GM19463 (cell line): ENCODE data around the gene IL12RB2.
A peak's percentile ranks its signal among the peaks of the same experiment; 100 is the strongest.

Experiments used
- ATAC-seq: cut with Tn5 transposase; IDR thresholded peaks from one replicate; pipeline ENCODE4 v1.9.1; 2021; ENCODE audit warnings: mild to moderate bottlenecking, moderate library complexity; ENCODE audit not compliant: unreplicated experiment

Gene IL12RB2, protein sequence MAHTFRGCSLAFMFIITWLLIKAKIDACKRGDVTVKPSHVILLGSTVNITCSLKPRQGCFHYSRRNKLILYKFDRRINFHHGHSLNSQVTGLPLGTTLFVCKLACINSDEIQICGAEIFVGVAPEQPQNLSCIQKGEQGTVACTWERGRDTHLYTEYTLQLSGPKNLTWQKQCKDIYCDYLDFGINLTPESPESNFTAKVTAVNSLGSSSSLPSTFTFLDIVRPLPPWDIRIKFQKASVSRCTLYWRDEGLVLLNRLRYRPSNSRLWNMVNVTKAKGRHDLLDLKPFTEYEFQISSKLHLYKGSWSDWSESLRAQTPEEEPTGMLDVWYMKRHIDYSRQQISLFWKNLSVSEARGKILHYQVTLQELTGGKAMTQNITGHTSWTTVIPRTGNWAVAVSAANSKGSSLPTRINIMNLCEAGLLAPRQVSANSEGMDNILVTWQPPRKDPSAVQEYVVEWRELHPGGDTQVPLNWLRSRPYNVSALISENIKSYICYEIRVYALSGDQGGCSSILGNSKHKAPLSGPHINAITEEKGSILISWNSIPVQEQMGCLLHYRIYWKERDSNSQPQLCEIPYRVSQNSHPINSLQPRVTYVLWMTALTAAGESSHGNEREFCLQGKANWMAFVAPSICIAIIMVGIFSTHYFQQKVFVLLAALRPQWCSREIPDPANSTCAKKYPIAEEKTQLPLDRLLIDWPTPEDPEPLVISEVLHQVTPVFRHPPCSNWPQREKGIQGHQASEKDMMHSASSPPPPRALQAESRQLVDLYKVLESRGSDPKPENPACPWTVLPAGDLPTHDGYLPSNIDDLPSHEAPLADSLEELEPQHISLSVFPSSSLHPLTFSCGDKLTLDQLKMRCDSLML

DNA sequence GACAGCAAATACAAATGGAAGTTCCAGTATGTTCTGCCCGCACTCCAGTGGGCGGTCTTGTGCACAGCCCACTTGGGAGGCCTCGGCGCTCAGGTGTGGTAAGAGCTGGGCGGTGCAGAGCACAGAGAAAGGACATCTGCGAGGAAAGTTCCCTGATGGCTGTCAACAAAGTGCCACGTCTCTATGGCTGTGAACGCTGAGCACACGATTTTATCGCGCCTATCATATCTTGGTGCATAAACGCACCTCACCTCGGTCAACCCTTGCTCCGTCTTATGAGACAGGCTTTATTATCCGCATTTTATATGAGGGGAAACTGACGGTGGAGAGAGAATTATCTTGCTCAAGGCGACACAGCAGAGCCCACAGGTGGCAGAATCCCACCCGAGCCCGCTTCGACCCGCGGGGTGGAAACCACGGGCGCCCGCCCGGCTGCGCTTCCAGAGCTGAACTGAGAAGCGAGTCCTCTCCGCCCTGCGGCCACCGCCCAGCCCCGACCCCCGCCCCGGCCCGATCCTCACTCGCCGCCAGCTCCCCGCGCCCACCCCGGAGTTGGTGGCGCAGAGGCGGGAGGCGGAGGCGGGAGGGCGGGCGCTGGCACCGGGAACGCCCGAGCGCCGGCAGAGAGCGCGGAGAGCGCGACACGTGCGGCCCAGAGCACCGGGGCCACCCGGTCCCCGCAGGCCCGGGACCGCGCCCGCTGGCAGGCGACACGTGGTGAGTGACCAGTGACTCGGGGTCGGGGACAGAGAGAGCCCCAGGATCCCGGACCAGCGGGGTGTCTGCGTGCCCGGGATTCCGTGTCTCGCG, at the start of gene IL12RB2:
TSS of gene IL12RB2 (plus strand) at position 623 of the 810 bp plus-strand sequence. CDS start 12,496 bp downstream, outside the sequence.
- ATAC-seq, result no peak

DNA sequence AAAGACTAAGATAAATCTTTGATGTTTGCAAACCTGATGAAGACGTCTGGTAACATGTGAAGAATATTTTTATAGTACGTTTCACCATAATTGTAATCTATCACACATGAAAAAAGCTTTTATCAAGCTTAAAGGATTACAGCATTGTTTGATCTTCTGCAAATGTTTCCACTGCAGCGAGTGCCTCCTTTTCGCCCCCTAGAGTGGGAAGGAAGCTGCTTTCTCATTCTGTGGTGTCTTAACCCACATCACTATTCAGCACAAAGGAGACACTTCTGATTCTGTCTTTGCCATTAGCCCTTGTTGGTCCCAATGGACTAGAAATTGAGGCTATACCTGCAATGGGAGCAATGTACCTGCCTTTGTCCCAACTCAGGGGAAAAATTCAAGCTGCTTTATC, 46.0 kb upstream of the IL12RB2 start:
- ATAC-seq, result no peak

DNA sequence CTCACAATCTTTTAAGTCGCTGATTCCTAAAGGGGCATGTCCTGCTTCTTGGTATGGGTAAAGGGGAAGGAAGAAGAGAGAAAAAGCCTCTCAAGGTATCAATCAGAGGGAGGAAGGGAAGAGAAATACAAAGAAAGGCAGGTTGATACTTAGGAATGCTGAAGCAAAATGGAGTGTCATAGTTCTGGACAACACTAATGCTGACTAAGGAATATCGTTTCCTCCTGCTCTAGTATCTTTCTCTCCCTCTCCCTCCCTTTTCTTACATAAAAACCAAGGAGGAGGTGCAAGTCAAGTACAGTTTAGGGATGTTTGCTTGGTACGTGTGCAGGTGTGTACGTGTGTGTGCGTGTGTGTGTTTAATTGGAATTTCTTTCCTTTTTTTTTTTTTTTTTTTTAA, 44.9 kb upstream of the IL12RB2 start:
- no peak for ATAC-seq

DNA sequence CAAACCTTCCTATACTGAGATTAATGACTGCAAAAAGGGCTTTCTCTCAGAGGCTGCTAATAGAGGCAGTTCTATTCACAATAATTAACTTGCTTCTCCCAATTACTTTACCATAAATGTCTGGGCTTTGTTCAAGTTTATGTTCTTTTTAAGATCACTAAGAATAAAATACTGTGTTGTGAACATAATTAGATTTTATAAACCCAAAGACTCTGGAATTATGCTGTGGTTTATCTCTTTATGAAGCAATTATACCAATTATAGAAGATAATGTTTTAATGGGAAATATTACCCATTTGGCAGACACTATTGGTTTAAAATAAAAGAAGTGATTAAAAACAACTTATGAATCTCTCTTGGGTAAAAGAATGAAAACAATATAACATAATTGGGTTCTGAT, 43.5 kb upstream of the IL12RB2 start:
- ATAC-seq, result no peak

DNA sequence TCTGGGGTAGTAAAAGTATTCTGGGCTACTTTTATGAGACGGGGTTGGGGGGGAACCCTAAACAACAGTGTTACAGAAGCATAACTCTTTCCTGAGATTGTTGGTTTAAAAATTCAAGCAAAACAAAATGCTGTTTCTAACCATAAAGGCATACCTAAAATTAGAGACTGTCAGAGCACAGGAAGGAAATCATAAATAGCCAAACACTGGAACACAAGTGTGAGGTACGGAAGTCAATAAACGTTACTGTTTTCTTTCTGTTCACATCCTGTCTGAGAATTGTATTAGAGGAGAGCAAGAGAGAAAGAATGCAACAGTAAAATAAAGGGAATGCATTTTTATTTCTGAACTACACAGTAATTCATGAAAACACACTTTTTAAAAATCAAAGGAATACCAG, 42.8 kb upstream of the IL12RB2 start:
- ATAC-seq, result no peak

DNA sequence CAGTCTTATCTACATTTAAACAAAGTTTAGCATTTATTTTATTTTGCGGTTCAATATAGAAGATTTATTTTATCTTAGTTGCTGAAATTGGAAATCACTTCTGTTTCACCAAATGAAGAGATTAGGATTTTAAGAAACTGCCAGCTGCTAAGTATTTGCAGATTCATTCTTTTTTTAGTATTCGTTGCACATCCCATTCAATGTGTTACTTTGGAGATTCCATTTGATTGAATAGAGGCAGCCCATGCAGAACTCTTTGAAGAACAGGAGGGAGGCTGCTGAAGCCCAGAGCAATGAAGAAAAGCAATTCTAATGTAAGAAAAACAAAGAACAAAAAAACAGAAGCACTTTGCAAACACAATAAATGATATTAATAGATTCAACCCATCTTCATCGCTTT, 38.6 kb upstream of the IL12RB2 start:
- no peak for ATAC-seq

DNA sequence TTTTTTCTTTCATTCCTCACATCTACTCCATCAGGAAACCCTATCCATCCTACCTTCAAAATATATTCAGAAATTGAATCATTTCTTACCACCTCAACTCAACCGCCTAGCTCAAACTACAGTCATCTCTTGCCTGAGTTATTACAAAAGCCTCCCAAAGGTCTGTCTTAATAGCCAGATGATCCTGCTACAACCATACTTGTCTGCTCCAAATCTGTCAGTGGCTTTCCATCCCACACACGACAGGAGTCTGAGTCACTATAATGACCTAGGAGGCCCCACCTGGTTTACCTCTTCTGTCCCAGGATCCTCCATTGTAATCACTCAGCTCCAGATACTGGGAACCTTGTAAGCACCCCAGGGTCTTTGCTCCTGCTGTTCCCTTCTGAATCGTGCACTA, 37.1 kb upstream of the IL12RB2 start:
- ATAC-seq, result no peak

DNA sequence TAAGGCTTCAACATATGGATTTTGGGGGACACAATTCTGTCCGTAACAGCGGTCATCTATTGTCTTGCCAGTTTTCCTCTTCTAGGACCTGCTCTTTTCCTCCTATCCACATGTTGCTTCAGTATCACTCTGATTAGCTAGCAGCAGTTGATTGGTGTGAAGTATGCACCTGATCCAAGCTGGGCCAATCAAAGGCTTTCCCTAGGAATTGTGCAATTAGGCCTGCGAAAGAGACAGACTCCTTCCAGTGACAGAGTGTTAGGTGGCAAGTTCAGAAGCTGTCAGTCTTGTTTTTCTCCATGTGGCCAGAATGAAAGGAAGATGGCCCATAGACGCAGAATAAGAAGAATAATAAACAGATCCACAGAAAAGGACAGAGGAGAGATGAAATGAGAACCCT, 34.1 kb upstream of the IL12RB2 start:
- ATAC-seq, result no peak

DNA sequence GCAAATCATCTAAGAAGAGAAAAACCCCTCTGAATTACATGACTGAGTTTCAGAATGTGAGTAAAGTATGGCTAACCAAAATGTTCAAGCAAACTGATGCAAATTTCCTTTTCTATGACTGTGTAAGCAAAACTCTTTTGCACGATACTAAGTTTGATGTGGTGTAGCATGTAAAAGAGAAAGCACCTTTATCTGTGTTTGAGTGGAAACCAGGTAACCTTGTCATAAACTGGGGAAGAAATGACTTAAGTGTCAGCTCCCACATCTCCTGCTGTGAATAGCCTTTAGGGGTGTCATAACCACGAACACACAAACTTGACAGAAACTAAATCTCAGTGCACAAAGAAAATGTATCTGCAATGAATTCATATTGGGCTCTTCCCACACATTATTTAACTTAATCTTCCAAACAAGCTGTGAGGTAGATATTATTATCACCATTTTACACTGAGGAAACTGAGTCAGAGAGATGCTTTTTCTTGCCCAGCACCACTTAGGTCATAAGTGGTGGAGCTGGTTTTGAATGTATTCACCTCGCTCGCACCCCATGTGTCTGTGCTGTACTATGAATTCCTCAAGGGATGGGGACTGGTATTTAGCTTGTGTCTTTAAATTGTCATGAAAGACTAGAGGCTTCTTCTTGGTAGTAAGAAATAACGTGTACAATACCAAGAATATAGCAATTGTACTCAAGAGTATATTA, 32.9 kb upstream of the IL12RB2 start:
- no peak for ATAC-seq

DNA sequence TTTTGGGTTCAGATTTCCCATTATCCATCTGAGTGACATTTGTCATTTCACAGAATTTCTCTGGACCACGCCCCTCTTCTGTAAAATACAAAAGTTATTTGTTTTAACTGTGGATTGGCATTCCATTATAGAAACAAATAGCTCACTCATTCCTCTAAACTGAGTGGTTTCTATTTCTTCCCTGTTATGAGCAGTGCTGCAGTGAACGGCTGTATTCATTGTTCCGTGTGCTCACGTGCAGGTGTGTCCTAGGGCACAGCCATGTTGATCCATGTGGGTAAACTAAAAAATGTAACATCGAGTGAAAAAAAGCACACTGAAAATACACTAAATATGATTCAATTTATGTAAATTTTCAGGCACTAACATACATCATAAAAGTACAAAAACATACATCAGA, 27.0 kb upstream of the IL12RB2 start:
- ATAC-seq, result no peak

DNA sequence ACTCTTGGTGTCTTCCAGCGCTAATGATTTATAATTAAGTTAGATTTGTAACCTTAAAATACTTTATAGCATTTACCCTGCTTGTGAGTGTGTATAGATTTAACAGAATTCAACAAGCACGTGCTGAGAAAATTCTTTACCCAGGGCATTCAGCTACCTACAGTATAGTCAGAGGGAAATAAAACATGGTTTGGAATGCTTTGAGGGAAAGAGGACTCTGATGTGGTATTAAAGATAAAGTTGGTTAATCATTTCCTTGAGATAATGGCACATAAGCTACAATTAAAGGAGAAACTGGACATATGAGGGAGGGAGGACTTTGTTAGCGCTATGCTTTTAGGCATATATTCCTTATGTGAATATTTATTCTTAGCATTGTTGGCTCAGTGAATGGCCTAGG, 26.4 kb upstream of the IL12RB2 start:
- no peak for ATAC-seq

DNA sequence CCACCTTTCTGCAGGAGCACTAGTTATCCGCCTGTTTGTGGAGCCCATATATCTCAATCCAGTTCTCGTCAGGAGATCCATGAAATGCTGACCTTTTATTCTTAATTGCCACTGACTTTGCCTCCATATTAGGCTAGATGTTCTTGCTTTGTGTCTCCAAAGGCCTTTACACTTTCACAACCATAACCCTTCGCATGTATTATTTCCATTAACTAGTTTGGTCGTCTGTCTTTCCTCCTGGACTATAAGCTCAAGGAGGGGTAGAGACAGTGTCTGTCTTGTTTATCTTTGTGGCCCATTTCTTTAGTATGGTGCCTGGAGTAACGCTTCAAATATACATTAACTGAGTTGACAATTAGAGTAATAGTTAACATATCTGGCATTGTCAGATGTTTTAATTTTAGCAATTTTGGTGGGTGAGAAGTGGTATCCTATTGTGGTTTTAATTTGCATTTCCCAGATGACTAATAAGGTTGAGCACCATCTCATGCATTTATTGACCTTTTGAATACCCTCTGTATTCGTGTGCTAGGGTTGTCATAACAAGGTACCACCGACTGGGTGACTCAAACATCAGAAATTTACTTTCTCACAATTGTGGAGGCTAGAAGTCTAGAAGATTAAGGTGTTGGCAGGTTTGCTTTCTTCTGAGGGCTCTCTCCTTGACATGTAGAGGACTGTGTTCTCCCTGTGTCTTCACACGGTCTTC, 21.7 kb upstream of the IL12RB2 start:
- peak; percentile 85 for ATAC-seq

DNA sequence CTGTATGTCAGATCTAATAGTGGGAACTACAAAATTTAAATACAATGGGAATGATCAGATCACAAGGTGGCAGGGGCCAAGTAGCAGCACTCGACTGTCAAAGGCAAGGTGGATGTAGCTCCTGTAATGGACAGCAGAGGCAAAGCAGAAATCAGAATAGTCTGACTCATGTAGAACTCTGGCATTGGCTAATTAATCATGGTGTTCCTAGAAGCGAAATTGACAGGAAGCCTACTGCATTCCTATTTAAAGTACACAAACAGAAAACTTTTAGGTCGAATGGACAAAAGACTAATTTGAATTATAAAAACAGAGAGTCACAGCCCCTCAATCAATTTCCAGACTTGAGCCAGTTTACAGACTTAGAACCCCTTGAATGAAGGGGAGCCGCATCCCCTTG, 17.4 kb upstream of the IL12RB2 start:
- ATAC-seq, result no peak

DNA sequence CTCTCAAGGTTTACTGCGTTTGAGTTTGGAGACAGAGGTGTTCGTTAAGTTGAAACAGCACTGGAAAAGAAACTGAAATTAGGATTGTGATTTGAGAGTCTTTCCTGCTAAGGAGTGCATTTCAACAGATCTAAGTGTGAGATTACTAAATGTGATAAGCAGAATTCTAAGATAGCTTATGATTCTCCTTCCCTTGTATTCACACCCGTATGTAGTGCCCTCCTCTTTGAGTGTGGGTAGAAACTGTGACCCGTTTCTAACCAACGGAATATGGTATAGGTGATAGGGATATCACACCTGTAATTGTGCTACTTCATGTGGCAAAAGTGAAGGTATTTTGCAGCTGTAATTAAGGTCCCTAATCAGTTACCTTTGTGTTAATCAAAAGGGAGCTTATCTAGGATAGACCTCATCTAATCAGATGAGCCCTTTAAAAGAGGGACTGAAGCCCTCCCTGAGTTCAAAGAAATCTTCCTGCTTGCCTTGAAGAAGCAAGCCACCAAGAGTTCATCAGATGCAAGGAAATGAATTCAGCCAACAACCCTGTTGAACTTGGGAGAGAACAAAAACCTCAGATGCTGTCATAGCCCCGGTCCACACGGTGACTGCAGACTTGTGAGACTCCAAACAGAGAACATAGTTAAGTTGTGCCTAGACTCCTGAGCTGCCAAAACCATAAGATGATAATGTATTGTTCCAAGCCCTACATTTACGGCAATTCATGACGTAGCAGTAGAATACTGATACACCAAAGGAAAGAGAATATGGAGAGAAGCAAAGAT, 12.6 kb upstream of the IL12RB2 start:
- ATAC-seq, result no peak

DNA sequence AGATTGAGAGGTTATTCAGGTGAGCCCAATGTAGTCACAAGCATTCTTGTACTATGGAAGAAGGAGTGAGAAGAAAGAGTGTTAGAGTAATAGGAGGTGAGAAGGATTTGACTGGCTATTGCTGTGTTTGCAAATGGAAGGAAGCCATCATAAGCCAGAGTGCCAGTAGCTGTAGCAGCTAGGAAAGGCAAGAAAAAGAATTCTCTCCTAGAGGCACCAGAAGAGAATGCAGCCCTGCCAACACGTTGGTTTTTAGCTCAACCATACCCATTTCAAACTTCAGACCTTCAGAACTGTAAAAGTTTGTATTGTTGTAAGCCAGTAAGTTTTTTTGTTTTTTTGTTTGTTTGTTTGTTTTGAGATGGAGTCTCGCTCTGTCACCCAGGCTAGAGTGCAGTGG, 8.9 kb upstream of the IL12RB2 start:
- no peak for ATAC-seq

DNA sequence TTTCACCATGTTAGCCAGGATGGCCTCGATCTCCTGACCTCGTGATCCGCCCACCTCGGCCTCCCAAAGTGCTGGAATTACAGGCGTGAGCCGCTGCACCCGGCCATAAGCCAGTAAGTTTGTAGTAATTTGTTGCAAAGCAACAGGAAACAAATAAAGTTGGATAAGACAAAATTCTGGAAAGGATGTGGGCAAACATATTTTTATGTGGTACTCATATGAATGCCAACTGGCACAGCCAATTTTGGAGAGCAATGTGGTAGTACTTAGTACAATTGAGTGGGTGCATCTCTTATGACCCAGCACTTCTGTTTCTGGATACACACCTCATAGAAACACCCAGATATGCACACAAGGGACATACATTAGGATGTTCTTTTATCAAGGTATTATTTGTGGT, 8.4 kb upstream of the IL12RB2 start:
- no peak for ATAC-seq

DNA sequence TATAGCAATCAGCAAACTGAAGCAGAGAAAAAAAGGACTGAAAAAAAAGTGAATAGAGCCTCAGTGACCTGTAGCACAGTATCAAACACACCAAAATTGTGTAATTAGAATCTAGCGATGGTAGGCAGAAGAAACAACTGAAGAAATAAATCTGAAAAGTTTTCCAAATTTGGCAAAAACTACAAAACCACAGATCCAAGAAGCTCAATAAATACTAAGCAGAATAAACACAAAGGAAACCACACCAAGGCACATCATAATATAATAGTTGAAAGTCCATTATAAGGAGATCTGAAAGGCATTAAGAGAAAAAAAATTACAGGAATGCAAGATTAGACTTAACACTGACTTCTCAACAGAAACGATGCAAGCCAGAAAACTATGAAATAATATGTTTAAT, 7.1 kb upstream of the IL12RB2 start:
- ATAC-seq, result no peak

DNA sequence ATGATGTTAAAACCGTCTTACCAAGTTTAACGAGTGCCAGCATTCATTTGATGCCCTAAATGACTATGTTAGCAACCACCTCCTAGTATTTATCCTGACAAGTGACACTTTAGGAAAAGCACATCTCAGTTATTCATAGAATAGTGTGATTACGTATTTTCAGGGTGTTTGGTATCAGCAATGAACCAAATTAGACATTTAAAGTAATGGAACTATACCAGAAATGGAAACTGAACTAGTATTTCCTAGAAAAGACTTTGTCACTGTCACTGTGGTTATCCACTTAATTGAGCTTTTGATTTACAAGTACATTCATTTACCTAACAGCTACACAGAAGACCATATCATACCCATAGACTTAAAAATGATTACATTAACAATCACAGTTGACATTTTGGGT, 3.6 kb upstream of the IL12RB2 start:
- no peak for ATAC-seq

DNA sequence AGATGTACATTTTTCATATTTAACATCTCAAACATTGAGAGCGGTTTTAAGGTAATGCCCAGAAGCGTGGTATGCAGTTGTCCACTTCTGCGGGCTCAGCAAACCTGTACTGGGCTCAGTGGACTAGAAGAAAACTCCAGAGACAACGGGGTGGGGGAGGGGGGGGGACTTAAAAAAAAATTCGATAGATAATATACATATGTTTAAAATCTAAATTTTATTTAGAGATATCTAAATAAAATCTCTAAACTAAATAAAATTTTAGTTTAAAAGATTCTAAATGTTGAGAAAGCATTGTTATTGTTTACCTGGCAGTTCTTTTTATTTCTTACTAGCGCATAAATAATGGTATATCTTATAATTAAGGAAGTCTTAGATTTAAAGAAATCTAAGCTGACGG, 1.1 kb upstream of the IL12RB2 start:
- ATAC-seq, result no peak
